ENCODE measurements around the gene C13orf42. TPM values are rescaled to one million over a fixed set of nuclear protein-coding genes. Genes with fewer than 3 reads are reported as not detected.

C13orf42 gene
- polyA plus RNA-seq, 3 donors = not detected

DNA sequence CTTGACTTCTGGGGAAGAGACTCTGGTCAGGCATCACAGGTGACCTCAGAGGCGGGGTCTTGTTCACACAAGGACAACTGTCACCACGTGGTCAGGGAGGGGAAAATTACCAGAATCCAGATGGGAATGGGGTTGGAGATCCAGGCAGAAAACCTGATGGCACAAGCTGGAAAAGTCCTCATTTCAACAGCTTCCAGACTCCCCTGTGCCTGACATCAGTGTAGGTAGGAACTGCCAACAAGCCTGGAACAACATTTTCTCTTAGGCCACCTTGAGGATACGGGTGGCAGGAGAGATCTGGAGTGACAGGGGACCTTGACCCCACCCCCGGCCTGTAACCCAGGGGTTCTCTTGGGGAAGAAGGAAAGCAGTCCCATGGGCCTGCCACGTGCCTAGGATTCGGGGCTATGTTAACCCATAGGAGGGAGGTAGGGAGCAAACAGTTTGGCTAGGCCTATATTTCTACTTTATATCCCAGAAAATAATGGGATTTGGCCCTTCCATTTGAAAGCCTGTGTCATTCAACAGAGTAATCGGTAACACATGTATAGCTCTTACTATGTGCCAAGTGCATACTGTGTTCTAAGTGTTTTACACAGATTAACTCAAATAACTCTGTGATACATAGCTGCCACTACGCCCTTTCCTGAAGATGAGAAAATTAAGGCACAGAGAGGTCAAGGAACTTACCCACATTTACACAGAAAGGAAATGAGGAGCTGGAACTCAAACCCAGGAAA is 44.9 kb upstream of the C13orf42 start:
- Histone ChIP-seq H3K27me3 (ENCODE audit: control insufficient read depth in 2 of 2, insufficient read depth in 2 of 2, low read length in 2 of 2) (no peaks in the 10 kb centered on the region), H3K9me3 (replicated peaks in 1 of 2; ENCODE audit: control insufficient read depth in 1 of 2, insufficient read depth in 1 of 2, low read length in 2 of 2) (no peaks in the 10 kb centered on the region), H3K79me2 (ENCODE audit: insufficient read depth, low read length) (no peaks in the 10 kb centered on the region), H4K20me1 (ENCODE audit: insufficient read depth, low read length) (no peaks in the 10 kb centered on the region), H2AFZ (ENCODE audit: insufficient read depth, low read depth, low read length, poor library complexity, severe bottlenecking) (no peak overlapping the region), H3K9ac (ENCODE audit: insufficient read depth, low read length, poor library complexity, severe bottlenecking) (no peak overlapping the region), H3K4me1 (ENCODE audit: control insufficient read depth in 1 of 2, insufficient read depth in 2 of 2, low read length in 2 of 2) (peaks cover 4 to 7% of the 10 kb centered on the region in 2 donors), H3K27ac (ENCODE audit: low read depth in 1 of 2, low read length in 2 of 2) (no peak overlapping the region), H3K4me2 (replicated peaks; ENCODE audit: extremely low read depth, low read length, poor library complexity, severe bottlenecking) (no peak overlapping the region), H3K36me3 (replicated peaks in 1 of 2; ENCODE audit: control insufficient read depth in 1 of 2, insufficient read depth in 2 of 2, low read length in 2 of 2) (no peaks in the 10 kb centered on the region), H3K4me3 (replicated peaks in 1 of 3; ENCODE audit: low read depth in 2 of 3, low read length in 3 of 3) (no peak overlapping the region)
- Mint-ChIP-seq H3K4me1 (peaks cover 12% of the 10 kb centered on the region), H3K27ac (peak overlapping the region in 1 of 7 donors; percentile 53), H3K9me3 (no peaks in the 10 kb centered on the region), H3K4me3 (no peak overlapping the region), H3K27me3 (ENCODE audit: low read depth in 3 of 3) (peaks cover 0 to 4% (median 1%) of the 10 kb centered on the region in 3 donors), H3K36me3 (no peaks in the 10 kb centered on the region)
- 100% methylated on average over 2 of the region's 8 CpGs for WGBS (ENCODE audit: insufficient coverage)
- TF ChIP-seq, protein P1, sequence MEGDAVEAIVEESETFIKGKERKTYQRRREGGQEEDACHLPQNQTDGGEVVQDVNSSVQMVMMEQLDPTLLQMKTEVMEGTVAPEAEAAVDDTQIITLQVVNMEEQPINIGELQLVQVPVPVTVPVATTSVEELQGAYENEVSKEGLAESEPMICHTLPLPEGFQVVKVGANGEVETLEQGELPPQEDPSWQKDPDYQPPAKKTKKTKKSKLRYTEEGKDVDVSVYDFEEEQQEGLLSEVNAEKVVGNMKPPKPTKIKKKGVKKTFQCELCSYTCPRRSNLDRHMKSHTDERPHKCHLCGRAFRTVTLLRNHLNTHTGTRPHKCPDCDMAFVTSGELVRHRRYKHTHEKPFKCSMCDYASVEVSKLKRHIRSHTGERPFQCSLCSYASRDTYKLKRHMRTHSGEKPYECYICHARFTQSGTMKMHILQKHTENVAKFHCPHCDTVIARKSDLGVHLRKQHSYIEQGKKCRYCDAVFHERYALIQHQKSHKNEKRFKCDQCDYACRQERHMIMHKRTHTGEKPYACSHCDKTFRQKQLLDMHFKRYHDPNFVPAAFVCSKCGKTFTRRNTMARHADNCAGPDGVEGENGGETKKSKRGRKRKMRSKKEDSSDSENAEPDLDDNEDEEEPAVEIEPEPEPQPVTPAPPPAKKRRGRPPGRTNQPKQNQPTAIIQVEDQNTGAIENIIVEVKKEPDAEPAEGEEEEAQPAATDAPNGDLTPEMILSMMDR (IDR thresholded peaks at IDR 0.05) = no peak
- intact Hi-C loops (cut with micrococcal nuclease) = no loop called here
- no peak for DNase-seq

DNA sequence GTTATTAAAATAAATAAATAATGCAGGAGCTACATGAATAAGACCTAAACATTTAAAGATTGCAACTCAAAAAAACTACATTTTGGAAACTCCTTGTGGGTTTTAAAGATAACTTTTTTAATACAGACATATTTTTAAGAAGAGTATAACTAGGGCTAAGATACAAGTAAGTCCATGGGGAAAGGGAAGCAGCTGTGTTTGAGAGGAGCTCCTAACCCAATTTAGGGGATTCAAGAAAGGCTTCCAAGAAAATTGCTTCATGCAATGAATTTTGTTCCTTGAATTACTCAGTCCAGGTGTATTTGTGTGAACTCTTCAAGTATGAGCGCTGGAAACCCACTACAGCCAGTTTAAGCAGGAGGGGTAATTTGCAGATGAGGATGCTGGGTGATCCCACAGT is 44.1 kb upstream of the C13orf42 start:
- TF ChIP-seq, protein P1 (IDR thresholded peaks at IDR 0.05) = no peak
- no peaks in the 10 kb centered on the region for H3K9me3 Mint-ChIP-seq
- H3K4me3 ChIP-seq (replicated peaks in 1 of 3; ENCODE audit: low read depth in 2 of 3, low read length in 3 of 3) = no peak overlapping the region
- H3K27ac ChIP-seq (ENCODE audit: low read depth in 1 of 2, low read length in 2 of 2) = no peak overlapping the region
- peaks cover 4 to 7% of the 10 kb centered on the region in 2 donors for H3K4me1 ChIP-seq (ENCODE audit: control insufficient read depth in 1 of 2, insufficient read depth in 2 of 2, low read length in 2 of 2)
- peaks cover 0 to 4% (median 1%) of the 10 kb centered on the region in 3 donors for H3K27me3 Mint-ChIP-seq (ENCODE audit: low read depth in 3 of 3)
- no peaks in the 10 kb centered on the region for H3K9me3 ChIP-seq (replicated peaks in 1 of 2; ENCODE audit: control insufficient read depth in 1 of 2, insufficient read depth in 1 of 2, low read length in 2 of 2)
- no peak overlapping the region for H3K9ac ChIP-seq (ENCODE audit: insufficient read depth, low read length, poor library complexity, severe bottlenecking)
- H3K4me2 ChIP-seq (replicated peaks; ENCODE audit: extremely low read depth, low read length, poor library complexity, severe bottlenecking) = no peak overlapping the region
- no CpG with 5 or more reads among the region's 1 CpG for WGBS (ENCODE audit: insufficient coverage)
- H3K27ac Mint-ChIP-seq = no peak overlapping the region
- intact Hi-C loops (cut with micrococcal nuclease) = no loop called here
- no peak for DNase-seq
- no peak overlapping the region for H3K4me3 Mint-ChIP-seq
- peaks cover 12% of the 10 kb centered on the region for H3K4me1 Mint-ChIP-seq
- H4K20me1 ChIP-seq (ENCODE audit: insufficient read depth, low read length) = no peaks in the 10 kb centered on the region
- no peaks in the 10 kb centered on the region for H3K36me3 Mint-ChIP-seq
- no peaks in the 10 kb centered on the region for H3K27me3 ChIP-seq (ENCODE audit: control insufficient read depth in 2 of 2, insufficient read depth in 2 of 2, low read length in 2 of 2)
- no peak overlapping the region for H2AFZ ChIP-seq (ENCODE audit: insufficient read depth, low read depth, low read length, poor library complexity, severe bottlenecking)
- H3K79me2 ChIP-seq (ENCODE audit: insufficient read depth, low read length) = no peaks in the 10 kb centered on the region
- H3K36me3 ChIP-seq (replicated peaks in 1 of 2; ENCODE audit: control insufficient read depth in 1 of 2, insufficient read depth in 2 of 2, low read length in 2 of 2) = no peaks in the 10 kb centered on the region

All from CD14-positive monocyte (primary cell).